ENCODE results near the gene POLR1C.
"Not testable (repeated sequence)": the region's sequence is repeated elsewhere in the genome, so short reads cannot be mapped to it uniquely, and the experiment has no call there.

The POLR1C gene

GRCh38 chr6:43493833-43494232 is 23.1 kb upstream of the POLR1C start:
- DNase-seq = no peak

GRCh38 chr6:43494321-43494720 is 22.6 kb upstream of the POLR1C start:
- no peak for DNase-seq

GRCh38 chr6:43494766-43495165 is 22.1 kb upstream of the POLR1C start:
- no peak for DNase-seq

- DNase-seq = no peak
Measured at GRCh38 chr6:43495409-43495941, 21.4 kb upstream of the POLR1C start.

GRCh38 chr6:43496370-43497128 is 20.3 kb upstream of the POLR1C start:
- DNase-seq = peak; percentile 22

- no peak for DNase-seq
Measured at GRCh38 chr6:43497129-43497396, 19.8 kb upstream of the POLR1C start.

GRCh38 chr6:43497689-43498088 is 19.2 kb upstream of the POLR1C start:
- DNase-seq = no peak

GRCh38 chr6:43498291-43498690 is 18.6 kb upstream of the POLR1C start:
- DNase-seq = not testable (repeated sequence)

- no peak for DNase-seq
Measured at GRCh38 chr6:43499028-43499815, 17.7 kb upstream of the POLR1C start.

GRCh38 chr6:43500921-43501320 is 16.0 kb upstream of the POLR1C start:
- no peak for DNase-seq

- no peak for DNase-seq
Measured at GRCh38 chr6:43502666-43503065, 14.2 kb upstream of the POLR1C start.

GRCh38 chr6:43503443-43503842 is 13.4 kb upstream of the POLR1C start:
- DNase-seq = no peak

GRCh38 chr6:43504756-43505593 is 11.9 kb upstream of the POLR1C start:
- DNase-seq = no peak

GRCh38 chr6:43505718-43506117 is 11.2 kb upstream of the POLR1C start:
- no peak for DNase-seq

GRCh38 chr6:43506171-43506570 is 10.7 kb upstream of the POLR1C start:
- DNase-seq = no peak

- DNase-seq = peak; percentile 67
Measured at GRCh38 chr6:43506667-43507471, 10.0 kb upstream of the POLR1C start.

GRCh38 chr6:43508481-43509141 is 8.3 kb upstream of the POLR1C start:
- DNase-seq = no peak

GRCh38 chr6:43509142-43509983 is 7.5 kb upstream of the POLR1C start:
- DNase-seq = no peak

GRCh38 chr6:43509984-43510826 is 6.7 kb upstream of the POLR1C start, which contains the start of gene LRRC73:
Gene LRRC73, minus strand, starts transcription at chr6:43510346. Its CDS starts 561 bp downstream, at chr6:43509785.
- no peak for DNase-seq

- no peak for DNase-seq
Measured at GRCh38 chr6:43510827-43511163, 6.1 kb upstream of the POLR1C start.
